GM23338 (cell line): Measurements from ENCODE around the gene LRRTM1. TPM values are rescaled to one million over a fixed set of nuclear protein-coding genes. Genes with fewer than 3 reads are reported as not detected.
A peak's percentile ranks its signal among the peaks of the same experiment; 100 is the strongest.

Experiments
- ATAC-seq: fragments of 200-7000 bp; cut with Tn5 transposase; 3 replicates; pipeline ENCODE4 v1.9.1; 2020
- DNase-seq: peaks from one replicate; pipeline ENCODE4 v3.0.0-alpha.2; 2015; ENCODE audit warnings: low spot score
- H2AFZ ChIP-seq: fragments of 200-600 bp; sonication (generic); 2 replicates; pipeline ENCODE4 v1.8.0; 2016; ENCODE audit warnings: antibody characterized with exemption, mild to moderate bottlenecking, moderate library complexity
- H3F3A ChIP-seq: fragments of 200-600 bp; sonication (generic); replicated peaks from 2 replicates; pipeline ENCODE4 v1.8.0; 2017; ENCODE audit warnings: antibody characterized with exemption, mixed run types, low read depth
- H3K27ac ChIP-seq: fragments of 200-600 bp; sonication (generic); 2 replicates; pipeline ENCODE4 v1.6.1; 2016; ENCODE audit warnings: low read depth
- H3K27me3 ChIP-seq: fragments of 200-600 bp; sonication (generic); 2 replicates; pipeline ENCODE4 v1.8.0; 2016; ENCODE audit warnings: mild to moderate bottlenecking, mixed run types, moderate library complexity; ENCODE audit not compliant: insufficient read depth
- H3K36me3 ChIP-seq: fragments of 200-600 bp; sonication (generic); 2 replicates; pipeline ENCODE4 v1.8.0; 2016; ENCODE audit warnings: mild to moderate bottlenecking; ENCODE audit not compliant: insufficient read depth
- H3K4me1 ChIP-seq: fragments of 200-600 bp; sonication (generic); 2 replicates; pipeline ENCODE4 v1.8.0; 2016; ENCODE audit warnings: mild to moderate bottlenecking, moderate library complexity; ENCODE audit not compliant: insufficient read depth
- H3K4me2 ChIP-seq: fragments of 200-600 bp; sonication (generic); 2 replicates; pipeline ENCODE4 v1.7.1; 2017; ENCODE audit warnings: mixed run types
- H3K4me3 ChIP-seq: fragments of 200-600 bp; sonication (generic); 2 replicates; pipeline ENCODE4 v1.6.1; 2016; ENCODE audit warnings: mixed run types
- H3K79me2 ChIP-seq: fragments of 200-600 bp; sonication (generic); replicated peaks from 2 replicates; pipeline ENCODE4 v1.8.0; 2017; ENCODE audit warnings: mild to moderate bottlenecking; ENCODE audit not compliant: insufficient read depth
- H3K9me2 ChIP-seq: fragments of 200-600 bp; sonication (generic); 2 replicates; pipeline ENCODE4 v1.8.0; 2017; ENCODE audit not compliant: insufficient read depth
- H4K20me1 ChIP-seq: fragments of 200-600 bp; sonication (generic); replicated peaks from 2 replicates; pipeline ENCODE4 v1.8.0; 2017; ENCODE audit warnings: mild to moderate bottlenecking; ENCODE audit not compliant: insufficient read depth
- H3K27ac Mint-ChIP-seq: 2 replicates; pipeline ENCODE4 v1.8.0; 2020; ENCODE audit warnings: inconsistent platforms, mild to moderate bottlenecking, moderate library complexity, mixed read lengths
- H3K27me3 Mint-ChIP-seq: 3 replicates; pipeline ENCODE4 v1.8.0; 2022; ENCODE audit warnings: low read depth, mild to moderate bottlenecking, moderate library complexity, mixed read lengths, inconsistent platforms; ENCODE audit not compliant: insufficient read depth, poor library complexity
- H3K36me3 Mint-ChIP-seq: 3 replicates; pipeline ENCODE4 v1.8.0; 2021; ENCODE audit warnings: low read depth, mild to moderate bottlenecking, inconsistent platforms, moderate library complexity, mixed read lengths
- H3K4me1 Mint-ChIP-seq: 3 replicates; pipeline ENCODE4 v1.8.0; 2020; ENCODE audit warnings: mild to moderate bottlenecking, inconsistent platforms, mixed read lengths
- H3K4me3 Mint-ChIP-seq: 3 replicates; pipeline ENCODE4 v1.8.0; 2021; ENCODE audit warnings: moderate library complexity, mild to moderate bottlenecking, inconsistent platforms, mixed read lengths
- H3K9me3 Mint-ChIP-seq: 3 replicates; pipeline ENCODE4 v1.8.0; 2020; ENCODE audit warnings: moderate library complexity, mild to moderate bottlenecking, inconsistent platforms, mixed read lengths
- CREB1 ChIP-seq: fragments of 250-450 bp; sonication (Bioruptor Pico); IDR thresholded peaks from 2 replicates; pipeline ENCODE4 v1.5.0; 2020; ENCODE audit warnings: low read depth, mild to moderate bottlenecking, moderate library complexity
- EZH2 ChIP-seq: fragments of 200-600 bp; sonication (generic); IDR thresholded peaks from one replicate; pipeline ENCODE4 v1.8.0; 2017; ENCODE audit warnings: antibody characterized with exemption, mild to moderate bottlenecking, low read depth; ENCODE audit not compliant: unreplicated experiment
- JUNB ChIP-seq: IDR thresholded peaks from one replicate; pipeline ENCODE4 v1.6.1; 2016; ENCODE audit warnings: antibody characterized with exemption; ENCODE audit not compliant: unreplicated experiment
- POLR2AphosphoS5 ChIP-seq: IDR thresholded peaks from 2 replicates; pipeline ENCODE4 v1.6.1; 2016; ENCODE audit warnings: antibody characterized with exemption, low read depth
- ZNF114 ChIP-seq: fragments of 250-450 bp; sonication (Bioruptor Pico); IDR thresholded peaks from 2 replicates; pipeline ENCODE4 v1.5.0; 2020; ENCODE audit warnings: mild to moderate bottlenecking, moderate library complexity
- long read RNA-seq: library from polyadenylated mRNA; unstranded; transcript quantifications from one replicate; pipeline ENCODE4 v2.0.0, GENCODE V29; 2020; ENCODE audit not compliant: unreplicated experiment
- polyA plus RNA-seq: library from polyadenylated mRNA; unstranded; fragments of >200 nt; fragmentation: Nextera tagmentation; extraction: Ambion mirVana; gene quantifications from 2 replicates; pipeline ENCODE4 v1.2.1, GENCODE V29; 2016
- total RNA-seq: library from RNA; depleted of rRNA; stranded (reverse); fragments of >200 nt; shearing (Covaris generic); gene quantifications from 2 replicates; pipeline ENCODE4 v1.2.3, GENCODE V29; 2014; rRNA removed
- TF ChIP-seq, protein P1 (sequence below): IDR thresholded peaks from one replicate; pipeline ENCODE4 v1.6.1; 2018; ENCODE audit warnings: antibody characterized with exemption; ENCODE audit not compliant: unreplicated experiment

Gene LRRTM1, protein sequence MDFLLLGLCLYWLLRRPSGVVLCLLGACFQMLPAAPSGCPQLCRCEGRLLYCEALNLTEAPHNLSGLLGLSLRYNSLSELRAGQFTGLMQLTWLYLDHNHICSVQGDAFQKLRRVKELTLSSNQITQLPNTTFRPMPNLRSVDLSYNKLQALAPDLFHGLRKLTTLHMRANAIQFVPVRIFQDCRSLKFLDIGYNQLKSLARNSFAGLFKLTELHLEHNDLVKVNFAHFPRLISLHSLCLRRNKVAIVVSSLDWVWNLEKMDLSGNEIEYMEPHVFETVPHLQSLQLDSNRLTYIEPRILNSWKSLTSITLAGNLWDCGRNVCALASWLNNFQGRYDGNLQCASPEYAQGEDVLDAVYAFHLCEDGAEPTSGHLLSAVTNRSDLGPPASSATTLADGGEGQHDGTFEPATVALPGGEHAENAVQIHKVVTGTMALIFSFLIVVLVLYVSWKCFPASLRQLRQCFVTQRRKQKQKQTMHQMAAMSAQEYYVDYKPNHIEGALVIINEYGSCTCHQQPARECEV
- total RNA-seq (0.27 and 1.3 TPM in 2 replicates), polyA plus RNA-seq (0.34 and 0.47 TPM in 2 replicates)
- long read RNA-seq, partial matches to known transcripts: 3 of 3 reads
- long read RNA-seq, other reads (novel, unspliced or antisense): 0 of 3 reads

DNA sequence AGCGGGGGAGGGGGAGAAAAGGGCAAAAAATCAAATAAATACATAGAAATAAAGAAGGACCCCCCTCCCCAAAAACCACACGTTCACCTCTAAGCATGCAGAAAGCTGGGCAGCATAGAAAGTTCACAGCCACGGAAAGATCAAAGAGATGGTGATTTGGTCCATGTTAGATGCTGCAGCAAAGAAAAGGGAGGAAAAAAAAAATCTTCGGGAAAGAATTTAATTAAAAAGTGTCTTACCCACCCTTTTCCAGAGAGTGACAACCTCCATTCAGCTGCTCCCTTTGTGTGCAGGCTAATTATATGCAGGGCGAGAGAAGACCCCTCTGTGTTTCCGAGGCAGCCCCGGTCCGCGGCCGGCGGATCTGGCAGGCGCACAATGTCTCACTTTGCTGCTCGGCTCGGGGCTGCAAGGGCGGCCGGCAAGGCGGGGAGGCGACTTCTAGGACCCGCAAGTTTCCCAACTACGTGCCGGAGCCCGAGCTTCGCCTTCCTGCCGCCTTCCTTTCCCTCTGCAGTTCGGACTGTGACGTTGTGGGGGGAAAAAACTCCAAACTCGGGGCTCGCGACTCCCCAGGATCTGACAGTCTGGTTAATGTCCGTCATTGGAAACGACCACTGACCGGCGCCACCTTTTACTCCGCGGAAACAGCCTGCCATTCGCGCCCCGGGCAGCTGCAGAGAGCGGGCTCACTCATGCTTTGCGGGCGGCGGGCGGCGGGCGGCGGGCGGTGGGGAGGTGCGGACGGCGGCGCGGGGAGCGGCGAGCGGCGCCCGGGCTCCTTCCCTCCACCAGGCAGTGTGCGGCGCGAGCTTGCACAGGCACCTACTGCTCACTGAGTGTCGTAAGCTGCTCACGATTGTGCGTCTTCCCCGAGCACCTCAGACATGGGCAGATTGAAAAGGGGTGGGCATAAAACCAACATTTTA lies at the start of gene LRRTM1:
Gene LRRTM1 (minus strand): TSS at position 844 of the 929 bp plus-strand sequence. CDS start 933 bp downstream, outside the sequence.
- peak within 1 kb of the TSS; percentile 72 for H3K4me3 Mint-ChIP-seq
- peaks cover 58% of the 10 kb centered on the region for H3K4me1 Mint-ChIP-seq
- H3F3A ChIP-seq: 0 out of 2 replicates have a peak, but pooled peaks cover 6% of the 10 kb centered on the region
- H3K27ac Mint-ChIP-seq: no peak within 1 kb of the TSS
- no peaks in the 10 kb centered on the region for H3K79me2 ChIP-seq
- peak within 1 kb of the TSS; percentile 70 for H3K4me3 ChIP-seq
- H3K27me3 ChIP-seq: peaks cover 81% of the 10 kb centered on the region
- peaks cover 68% of the 10 kb centered on the region for H3K27me3 Mint-ChIP-seq
- peaks cover 47% of the 10 kb centered on the region for H3K4me1 ChIP-seq
- ATAC-seq (peak; percentile 28), DNase-seq (peak; percentile 69)
- peak within 1 kb of the TSS; percentile 93 for H2AFZ ChIP-seq
- no peak within 1 kb of the TSS for H3K27ac ChIP-seq
- no peaks in the 10 kb centered on the region for H3K9me3 Mint-ChIP-seq
- H4K20me1 ChIP-seq: no peaks in the 10 kb centered on the region; the same call in 1 of the 2 replicates
- TF ChIP-seq JUNB (no peak), EZH2 (peak; percentile 3)
- TF ChIP-seq, protein P1, sequence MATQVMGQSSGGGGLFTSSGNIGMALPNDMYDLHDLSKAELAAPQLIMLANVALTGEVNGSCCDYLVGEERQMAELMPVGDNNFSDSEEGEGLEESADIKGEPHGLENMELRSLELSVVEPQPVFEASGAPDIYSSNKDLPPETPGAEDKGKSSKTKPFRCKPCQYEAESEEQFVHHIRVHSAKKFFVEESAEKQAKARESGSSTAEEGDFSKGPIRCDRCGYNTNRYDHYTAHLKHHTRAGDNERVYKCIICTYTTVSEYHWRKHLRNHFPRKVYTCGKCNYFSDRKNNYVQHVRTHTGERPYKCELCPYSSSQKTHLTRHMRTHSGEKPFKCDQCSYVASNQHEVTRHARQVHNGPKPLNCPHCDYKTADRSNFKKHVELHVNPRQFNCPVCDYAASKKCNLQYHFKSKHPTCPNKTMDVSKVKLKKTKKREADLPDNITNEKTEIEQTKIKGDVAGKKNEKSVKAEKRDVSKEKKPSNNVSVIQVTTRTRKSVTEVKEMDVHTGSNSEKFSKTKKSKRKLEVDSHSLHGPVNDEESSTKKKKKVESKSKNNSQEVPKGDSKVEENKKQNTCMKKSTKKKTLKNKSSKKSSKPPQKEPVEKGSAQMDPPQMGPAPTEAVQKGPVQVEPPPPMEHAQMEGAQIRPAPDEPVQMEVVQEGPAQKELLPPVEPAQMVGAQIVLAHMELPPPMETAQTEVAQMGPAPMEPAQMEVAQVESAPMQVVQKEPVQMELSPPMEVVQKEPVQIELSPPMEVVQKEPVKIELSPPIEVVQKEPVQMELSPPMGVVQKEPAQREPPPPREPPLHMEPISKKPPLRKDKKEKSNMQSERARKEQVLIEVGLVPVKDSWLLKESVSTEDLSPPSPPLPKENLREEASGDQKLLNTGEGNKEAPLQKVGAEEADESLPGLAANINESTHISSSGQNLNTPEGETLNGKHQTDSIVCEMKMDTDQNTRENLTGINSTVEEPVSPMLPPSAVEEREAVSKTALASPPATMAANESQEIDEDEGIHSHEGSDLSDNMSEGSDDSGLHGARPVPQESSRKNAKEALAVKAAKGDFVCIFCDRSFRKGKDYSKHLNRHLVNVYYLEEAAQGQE: no peak
- peak within 1 kb of the TSS; percentile 88 for H3K4me2 ChIP-seq
- H3K36me3 ChIP-seq: no peaks in the 10 kb centered on the region
- H3K36me3 Mint-ChIP-seq: no peaks in the 10 kb centered on the region; the same call in 2 of the 3 replicates
- H3K9me2 ChIP-seq: no peaks in the 10 kb centered on the region

- Mint-ChIP-seq H3K27me3 (peaks cover 2% of the 10 kb centered on the region), H3K27ac (no peak overlapping the region), H3K36me3 (no peaks in the 10 kb centered on the region), H3K4me1 (peaks cover 23% of the 10 kb centered on the region), H3K9me3 (no peaks in the 10 kb centered on the region), H3K4me3 (no peak overlapping the region)
- no peak for DNase-seq
- no peak overlapping the region for H3K4me3 ChIP-seq
- H3K9me2 ChIP-seq: peaks cover 6% of the 10 kb centered on the region; the same call in 1 of the 2 replicates
- H3F3A ChIP-seq: no peaks in the 10 kb centered on the region
- no peak overlapping the region for H3K4me2 ChIP-seq
- no peak for ATAC-seq
- no peaks in the 10 kb centered on the region for H3K36me3 ChIP-seq
- H2AFZ ChIP-seq: no peak overlapping the region
- H3K27me3 ChIP-seq: no peaks in the 10 kb centered on the region
- H3K27ac ChIP-seq: no peak overlapping the region
- H3K4me1 ChIP-seq: peaks cover 15% of the 10 kb centered on the region
- H4K20me1 ChIP-seq: no peaks in the 10 kb centered on the region
- no peaks in the 10 kb centered on the region for H3K79me2 ChIP-seq
- TF ChIP-seq, protein P1: no peak
- TF ChIP-seq POLR2AphosphoS5: no peak
- TF ChIP-seq CREB1 (CRISPR knock-in tag): no peak
- no peak for TF ChIP-seq ZNF114 (CRISPR knock-in tag)
- no peak for TF ChIP-seq JUNB
Observed at GRCh38 chr2:80351231-80351630, 46.7 kb upstream of the LRRTM1 start.
